ENCODE measurements around the gene ZNF280C.
"Not testable (repeated sequence)": the region's sequence is repeated elsewhere in the genome, so short reads cannot be mapped to it uniquely, and the experiment has no call there.

Gene ZNF280C

DNA sequence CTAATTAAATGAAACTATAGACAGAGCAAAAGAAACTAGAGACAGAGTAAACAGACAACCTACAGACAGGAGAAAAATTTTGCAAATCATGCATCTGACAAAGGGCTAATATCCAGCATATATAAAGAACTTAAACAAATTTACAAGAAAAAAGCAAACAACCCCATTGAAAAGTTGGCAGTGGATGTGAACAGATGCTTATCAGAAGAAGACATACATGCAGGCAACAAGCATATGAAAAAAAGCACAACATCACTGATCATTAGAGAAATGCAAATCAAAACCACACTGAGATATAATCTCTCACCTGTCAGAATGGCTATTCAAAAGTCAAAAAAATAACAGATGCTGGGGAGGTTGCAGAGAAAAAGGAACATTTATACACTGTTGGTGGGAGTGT lies 14.8 kb downstream of the ZNF280C start:
- DNase-seq: no peak

DNA sequence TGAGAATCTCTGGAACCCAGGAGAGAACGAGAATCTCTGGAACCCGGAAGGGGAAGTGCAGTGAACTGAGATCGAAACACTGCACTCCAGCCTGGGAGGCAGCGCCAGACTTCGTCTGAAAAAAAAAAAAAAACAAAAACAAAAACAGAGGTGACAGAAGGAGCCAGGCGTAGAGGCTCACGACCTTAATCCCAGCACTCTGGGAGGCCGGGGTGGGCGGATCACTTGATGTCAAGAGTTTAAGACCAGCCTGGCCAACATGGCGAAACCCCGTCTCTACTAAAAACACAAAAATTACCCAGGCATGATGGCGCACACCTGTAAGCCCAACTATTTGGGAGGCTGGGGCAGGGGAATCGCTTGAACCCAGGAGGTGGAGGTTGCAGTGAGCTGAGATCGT lies 17.0 kb downstream of the ZNF280C start:
- DNase-seq: no peak

GRCh38 chrX:130247996-130248395 lies 20.7 kb downstream of the ZNF280C start:
- DNase-seq: no peak

- DNase-seq: no peak
Observed at GRCh38 chrX:130246084-130246483, 22.6 kb downstream of the ZNF280C start.

DNA sequence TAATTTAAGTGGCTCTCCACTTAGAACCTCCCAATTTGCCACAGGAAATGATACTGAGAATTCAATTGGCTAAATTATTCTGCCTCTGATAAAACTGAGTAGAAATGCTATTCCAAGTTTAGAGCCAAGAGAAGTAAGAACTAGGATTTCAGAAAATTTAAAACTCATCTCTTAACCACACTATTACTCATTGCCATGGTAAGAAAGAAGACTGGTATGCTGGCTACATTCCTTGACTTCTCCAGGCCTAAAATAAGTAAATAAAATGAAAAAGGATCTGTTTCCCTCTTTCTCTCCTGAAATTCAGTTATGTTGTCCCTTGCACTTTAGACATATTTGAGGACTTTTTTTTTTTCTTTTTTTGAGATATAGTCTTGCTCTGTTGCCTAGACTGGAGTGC lies 23.3 kb downstream of the ZNF280C start:
- no peak for DNase-seq

DNA sequence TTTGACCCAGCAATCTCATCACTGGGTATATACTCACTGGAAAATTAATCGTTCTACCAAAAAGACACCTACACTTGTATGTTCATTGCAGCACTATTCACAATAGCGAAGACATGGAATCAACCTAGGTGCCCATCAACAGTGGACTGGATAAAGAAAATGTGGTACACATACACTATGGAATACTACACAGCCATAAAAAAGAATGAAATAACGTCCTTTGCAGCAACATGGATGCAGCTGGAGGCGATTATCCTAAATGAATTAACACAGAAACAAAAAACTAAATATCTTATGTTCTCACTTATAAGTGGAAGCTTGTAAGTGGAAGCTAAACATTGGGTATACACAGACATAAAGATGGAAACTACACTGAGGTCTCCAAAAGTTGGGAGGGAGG lies 37.5 kb downstream of the ZNF280C start:
- not testable (repeated sequence) for DNase-seq

DNA sequence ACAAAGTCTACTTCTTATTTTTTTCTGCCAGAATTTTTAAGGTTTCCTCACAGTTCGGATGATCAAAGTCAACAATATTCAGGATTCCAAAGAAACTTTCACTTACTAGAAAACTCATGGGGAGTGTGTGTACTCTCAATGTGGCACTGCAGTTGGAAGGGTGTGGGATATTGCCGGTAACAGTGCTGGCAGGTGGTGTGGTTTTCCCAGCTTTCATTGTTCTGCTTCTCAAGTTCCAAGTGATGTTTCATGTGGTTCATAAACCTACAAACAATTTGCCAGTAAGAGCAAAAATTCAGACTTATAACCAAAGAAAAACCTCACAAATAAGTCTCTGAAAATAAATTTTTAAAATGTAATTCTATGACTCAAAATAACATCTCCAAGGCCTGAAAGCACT lies 39.8 kb downstream of the ZNF280C start:
- no peak for DNase-seq

DNA sequence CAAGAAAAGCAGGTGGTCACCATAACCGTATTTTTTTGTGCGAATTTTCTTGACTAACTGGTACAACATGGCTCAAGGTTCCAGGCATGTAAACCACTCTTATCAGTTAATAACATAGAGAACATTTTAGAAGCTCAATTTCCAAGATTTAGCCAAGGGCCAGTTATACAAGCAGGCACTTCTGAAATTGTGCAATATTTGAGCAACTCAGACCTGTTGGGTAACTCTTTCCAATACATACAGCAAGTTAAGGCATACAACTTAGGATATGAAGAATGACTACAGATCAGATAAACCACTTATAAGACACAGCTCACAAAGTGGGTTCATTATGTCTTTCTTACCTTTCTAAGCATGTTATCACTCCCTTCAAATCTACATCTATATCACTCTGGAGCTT lies 43.9 kb downstream of the ZNF280C start:
- DNase-seq: no peak

DNA sequence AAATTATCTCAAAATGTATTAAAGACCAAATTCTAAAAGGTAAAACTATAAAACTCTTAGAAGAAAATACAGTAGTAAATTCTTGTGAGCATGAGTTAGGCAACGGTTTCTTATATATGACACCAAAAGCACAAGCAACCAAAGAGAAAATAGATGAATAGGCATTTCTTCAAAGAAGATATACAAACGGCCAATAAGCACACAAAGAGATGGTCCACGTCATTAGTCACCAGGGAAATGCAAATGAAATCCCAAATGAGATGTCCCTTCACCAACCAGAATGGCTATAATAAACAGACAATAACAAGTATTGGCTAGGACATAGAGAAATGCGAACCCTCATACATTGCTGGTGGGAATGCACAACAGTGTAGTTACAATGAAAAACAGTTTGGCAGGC lies 52.4 kb downstream of the ZNF280C start:
- no peak for DNase-seq

- DNase-seq: no peak
Observed at GRCh38 chrX:130213376-130213775, 55.3 kb downstream of the ZNF280C start.

DNA sequence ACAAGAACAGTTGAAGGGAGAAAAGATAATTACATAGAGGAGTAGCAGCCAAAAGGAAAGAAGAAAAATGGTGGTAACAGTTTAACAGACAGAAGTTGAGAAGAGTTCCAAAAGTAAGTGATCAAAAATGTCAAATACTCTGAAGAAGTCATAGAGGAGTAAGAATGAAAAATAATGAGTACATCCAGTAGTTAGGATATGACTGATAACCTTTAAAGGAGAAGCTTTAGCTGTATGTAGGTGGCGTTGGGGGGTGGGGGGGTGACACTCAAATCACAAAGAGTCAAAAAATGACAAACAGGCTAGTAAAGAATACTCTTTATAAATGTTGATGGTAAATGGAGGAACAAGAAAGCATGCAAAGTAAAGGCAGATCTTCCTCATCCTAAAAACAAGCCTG lies 56.3 kb downstream of the ZNF280C start:
- no peak for DNase-seq

DNA sequence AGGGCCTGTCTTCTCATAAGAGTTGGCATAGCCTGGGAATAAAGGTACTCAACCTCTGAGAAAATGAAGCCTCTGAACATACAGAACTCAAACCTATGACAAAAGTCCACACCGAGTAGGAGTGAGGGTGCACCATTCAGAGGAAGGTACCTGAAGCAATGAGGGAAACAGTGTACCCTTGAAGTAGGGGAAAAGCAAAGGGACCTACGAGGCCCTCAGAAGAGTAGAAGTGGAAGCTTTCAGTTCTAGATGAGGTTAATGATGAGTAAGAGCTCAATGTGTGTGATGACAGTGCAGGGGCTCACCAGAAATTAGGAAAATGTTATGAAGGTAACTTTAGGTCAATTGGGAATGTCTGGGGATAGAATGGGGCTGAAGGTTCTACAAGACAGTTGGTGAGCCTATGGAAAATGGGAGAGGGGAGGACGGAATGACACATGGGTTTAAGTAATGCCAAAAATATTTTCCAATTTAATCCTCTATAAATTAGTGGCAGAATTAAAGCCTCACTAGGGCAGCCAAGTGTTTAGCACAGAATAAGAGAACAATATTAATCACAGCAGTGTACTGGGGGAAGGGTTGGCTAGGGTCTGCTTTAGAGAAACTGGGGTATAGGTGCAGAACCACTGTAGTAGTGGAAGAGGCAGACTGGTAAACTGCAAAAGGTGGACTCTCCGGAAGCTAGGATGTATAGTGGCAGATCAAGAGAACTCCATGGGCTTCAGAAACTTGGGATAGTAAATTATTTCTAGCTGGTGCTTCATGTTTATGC lies 57.1 kb downstream of the ZNF280C start:
- DNase-seq: no peak

GRCh38 chrX:130204647-130205046 lies 64.1 kb downstream of the ZNF280C start:
- DNase-seq: no peak

- no peak for DNase-seq
Observed at GRCh38 chrX:130197464-130197863, 71.2 kb downstream of the ZNF280C start.

DNA sequence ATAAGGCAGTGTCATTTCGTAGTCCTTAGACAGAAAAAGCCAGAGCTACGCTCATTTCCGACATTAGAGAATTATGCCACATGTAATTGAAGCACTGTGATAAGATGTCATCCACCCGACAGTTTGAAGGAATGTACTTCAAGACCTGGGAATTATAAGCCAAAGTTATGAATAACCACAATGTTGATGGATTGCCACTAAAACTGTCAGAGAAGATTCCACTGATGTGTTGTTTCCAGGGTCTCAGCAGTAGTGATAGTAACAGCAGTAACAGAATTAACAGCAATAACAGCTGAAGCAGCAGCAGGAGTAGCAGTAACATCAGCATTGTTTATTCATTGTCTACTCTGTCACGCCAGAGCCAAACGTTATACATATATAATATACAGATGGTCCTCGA lies 72.2 kb downstream of the ZNF280C start:
- no peak for DNase-seq

- DNase-seq: no peak
Observed at GRCh38 chrX:130190801-130191200, 77.9 kb downstream of the ZNF280C start.

DNA sequence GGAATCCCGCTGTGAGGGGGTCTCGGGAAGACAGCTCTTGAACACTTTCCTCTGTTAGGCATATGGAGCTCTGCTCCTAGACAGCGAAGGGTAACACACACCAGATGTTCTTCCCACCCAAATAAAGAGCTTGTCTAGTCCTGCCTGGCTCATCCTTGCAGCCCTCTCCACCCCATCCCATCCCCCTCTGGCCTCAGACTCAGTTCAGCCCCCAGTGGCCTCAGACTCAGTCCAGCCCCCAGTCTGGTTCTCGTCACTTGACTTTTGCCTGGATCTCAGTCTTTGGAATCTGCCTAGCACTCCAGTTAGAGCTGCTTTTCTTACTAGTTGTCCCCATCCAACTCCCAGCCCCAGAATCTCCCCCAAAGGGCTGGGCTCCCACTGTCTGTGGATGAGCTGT lies 82.0 kb downstream of the ZNF280C start:
- no peak for DNase-seq

DNA sequence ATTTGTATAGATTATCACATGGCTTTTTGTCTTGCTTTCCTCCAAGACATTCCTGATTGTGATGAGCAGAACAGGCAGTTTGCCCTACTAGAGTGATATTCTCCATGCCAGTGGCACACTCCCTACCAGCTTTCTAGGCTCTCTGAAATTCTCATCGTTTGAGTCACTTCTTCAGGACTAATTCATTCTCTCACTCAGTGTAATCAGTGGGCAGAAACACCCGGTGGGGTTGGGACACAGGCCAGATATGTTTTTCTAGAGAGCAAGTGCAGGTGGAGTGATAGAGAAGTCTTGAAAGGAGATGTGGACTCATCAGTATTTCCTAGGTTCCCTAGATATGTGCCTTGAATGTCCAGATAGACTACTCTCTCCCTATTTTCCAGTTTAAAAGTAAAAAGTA lies 83.8 kb downstream of the ZNF280C start:
- DNase-seq: no peak

- no peak for DNase-seq
Observed at GRCh38 chrX:130184168-130184567, 84.5 kb downstream of the ZNF280C start.

DNA sequence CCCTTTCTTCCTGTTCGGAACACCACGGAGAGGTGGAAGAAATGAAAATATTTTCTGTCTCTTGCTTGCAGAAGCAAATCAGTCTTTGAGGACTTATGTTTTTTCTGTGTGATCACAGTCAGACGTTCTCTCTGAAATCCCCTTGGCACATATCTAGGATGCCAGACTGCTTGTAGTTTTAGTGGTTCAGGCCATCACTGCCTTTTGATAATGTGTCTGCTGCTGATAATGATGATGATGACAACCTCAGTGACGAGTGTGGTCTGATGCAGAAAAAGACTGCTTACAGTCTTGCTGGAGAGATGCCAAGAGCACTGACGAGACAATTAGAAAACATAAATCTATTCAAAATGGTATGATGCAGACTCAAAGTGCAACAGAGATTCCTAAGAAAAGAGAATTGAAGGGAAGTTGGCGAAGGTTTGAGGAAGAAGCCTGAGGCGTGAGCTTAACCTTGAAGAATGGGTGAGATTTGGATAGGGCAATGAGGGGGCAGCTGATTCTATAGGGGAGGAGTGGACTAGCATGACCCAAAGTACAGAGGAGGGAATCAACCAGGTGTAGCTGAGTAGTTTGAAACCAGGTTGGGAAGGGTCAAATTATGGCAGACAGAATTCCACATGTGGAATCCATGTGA lies 89.0 kb downstream of the ZNF280C start:
- DNase-seq: no peak

DNA sequence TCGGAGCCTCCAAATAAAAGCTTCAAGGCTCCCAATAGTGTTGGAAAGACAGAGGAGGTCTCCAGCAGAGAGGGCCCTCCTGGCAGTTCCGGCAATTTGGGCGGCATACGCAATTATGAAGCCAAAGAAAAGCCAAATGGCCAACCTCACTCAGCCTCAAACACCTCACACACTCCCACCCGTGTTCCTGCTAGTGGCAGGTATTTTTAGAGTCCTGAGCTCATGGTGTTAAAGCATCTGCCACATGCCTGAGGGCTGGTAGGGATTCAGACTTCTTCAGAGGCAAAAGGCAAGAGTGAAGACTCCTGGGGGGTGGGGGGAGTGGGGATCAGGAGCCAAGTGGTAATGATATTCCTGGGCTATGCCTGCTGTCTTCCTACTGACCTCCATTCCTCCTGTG lies 89.5 kb downstream of the ZNF280C start:
- no peak for DNase-seq

- no peak for DNase-seq
Observed at GRCh38 chrX:130176942-130177341, 91.8 kb downstream of the ZNF280C start.

- DNase-seq: no peak
Observed at GRCh38 chrX:130176354-130176776, 92.3 kb downstream of the ZNF280C start.

- no peak for DNase-seq
Observed at GRCh38 chrX:130174937-130175336, 93.8 kb downstream of the ZNF280C start.

All from NCI-H345 (cell line).